ENCODE data around the gene MYL6.

DNA sequence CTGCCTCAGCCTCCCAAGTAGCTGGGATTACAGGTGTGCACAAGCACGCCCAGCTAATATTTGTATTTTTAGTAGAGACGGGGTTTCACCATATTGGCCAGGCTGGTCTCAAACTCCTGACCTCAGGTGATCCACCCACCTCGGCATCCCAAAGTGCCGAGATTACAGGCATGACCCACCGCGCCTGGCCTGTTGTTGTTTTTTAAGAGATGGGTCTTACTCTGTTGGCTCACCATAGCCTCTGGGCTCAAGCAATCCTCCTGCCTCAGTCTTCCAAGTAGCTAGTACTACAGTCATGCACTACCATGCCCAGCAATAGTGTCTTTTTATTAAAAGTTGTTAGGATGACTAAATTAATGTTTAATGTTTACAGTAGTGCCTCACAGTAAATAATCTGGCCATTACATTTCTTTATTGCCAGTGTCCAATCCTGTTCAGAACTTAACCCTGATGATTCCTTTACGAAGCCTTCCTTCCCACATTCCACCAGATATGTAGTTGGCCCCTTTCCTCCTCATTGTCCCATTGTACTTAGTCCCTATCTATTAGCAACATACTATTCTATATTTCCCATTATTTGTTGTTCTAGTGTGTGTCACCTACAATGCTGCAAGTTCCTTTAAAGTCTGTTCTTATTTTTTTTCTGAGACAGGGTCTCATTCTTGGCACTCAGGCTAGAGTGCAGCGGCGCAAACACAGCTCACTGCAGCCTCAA, 39.9 kb downstream of the MYL6 start:
- TF ChIP-seq, protein P1, sequence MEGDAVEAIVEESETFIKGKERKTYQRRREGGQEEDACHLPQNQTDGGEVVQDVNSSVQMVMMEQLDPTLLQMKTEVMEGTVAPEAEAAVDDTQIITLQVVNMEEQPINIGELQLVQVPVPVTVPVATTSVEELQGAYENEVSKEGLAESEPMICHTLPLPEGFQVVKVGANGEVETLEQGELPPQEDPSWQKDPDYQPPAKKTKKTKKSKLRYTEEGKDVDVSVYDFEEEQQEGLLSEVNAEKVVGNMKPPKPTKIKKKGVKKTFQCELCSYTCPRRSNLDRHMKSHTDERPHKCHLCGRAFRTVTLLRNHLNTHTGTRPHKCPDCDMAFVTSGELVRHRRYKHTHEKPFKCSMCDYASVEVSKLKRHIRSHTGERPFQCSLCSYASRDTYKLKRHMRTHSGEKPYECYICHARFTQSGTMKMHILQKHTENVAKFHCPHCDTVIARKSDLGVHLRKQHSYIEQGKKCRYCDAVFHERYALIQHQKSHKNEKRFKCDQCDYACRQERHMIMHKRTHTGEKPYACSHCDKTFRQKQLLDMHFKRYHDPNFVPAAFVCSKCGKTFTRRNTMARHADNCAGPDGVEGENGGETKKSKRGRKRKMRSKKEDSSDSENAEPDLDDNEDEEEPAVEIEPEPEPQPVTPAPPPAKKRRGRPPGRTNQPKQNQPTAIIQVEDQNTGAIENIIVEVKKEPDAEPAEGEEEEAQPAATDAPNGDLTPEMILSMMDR (conservative IDR thresholded peaks at IDR 0.05): no peak
- TF ChIP-seq ZFX (IDR thresholded peaks at IDR 0.05): no peak
